Liver (tissue), 9 donors: ENCODE results near the gene GGTLC1. TPM values are rescaled to one million over a fixed set of nuclear protein-coding genes. Genes with fewer than 3 reads are reported as not detected.

Experiments used
- DNase-seq: peaks from one replicate; pipeline ENCODE4 v3.0.0-alpha.2; 2017; ENCODE audit warnings: low spot score
- H3K27ac ChIP-seq, 2 donors: one replicate each; pipeline ENCODE4 v1.7.0; 2013; ENCODE audit warnings: inconsistent platforms in 2 of 2, low read length in 2 of 2, control low read depth in 1 of 2, low read depth in 1 of 2, mild to moderate bottlenecking in 1 of 2
- H3K27me3 ChIP-seq, 4 donors: one replicate each; pipeline versions ENCODE4 v1.6.1 to v1.7.0; 2013; ENCODE audit warnings: low read length in 3 of 4, inconsistent platforms in 1 of 4, mild to moderate bottlenecking in 1 of 4, moderate library complexity in 1 of 4; ENCODE audit not compliant: control insufficient read depth in 4 of 4, insufficient read depth in 4 of 4
- H3K36me3 ChIP-seq, 4 donors: one replicate each; pipeline versions ENCODE4 v1.6.1 to v1.7.0; 2013; ENCODE audit warnings: low read length in 3 of 4, mild to moderate bottlenecking in 3 of 4, low read depth in 1 of 4, moderate library complexity in 1 of 4; ENCODE audit not compliant: control insufficient read depth in 4 of 4, insufficient read depth in 3 of 4
- H3K4me1 ChIP-seq, 4 donors: one replicate each; pipeline versions ENCODE4 v1.6.1 to v1.7.0; 2013; ENCODE audit warnings: low read length in 3 of 4, mild to moderate bottlenecking in 3 of 4, moderate library complexity in 1 of 4; ENCODE audit not compliant: control insufficient read depth in 4 of 4, insufficient read depth in 4 of 4
- H3K4me3 ChIP-seq, 3 donors: one replicate each; pipeline versions ENCODE4 v1.6.1 to v1.7.0; 2013; ENCODE audit warnings: low read length in 3 of 3, control low read depth in 1 of 3, low read depth in 1 of 3, mild to moderate bottlenecking in 1 of 3
- H3K9ac ChIP-seq, 2 donors: one replicate each; pipeline ENCODE4 v1.7.0; 2013; ENCODE audit warnings: low read length in 2 of 2, mild to moderate bottlenecking in 2 of 2, moderate library complexity in 2 of 2, control low read depth in 1 of 2, low read depth in 1 of 2
- H3K9me3 ChIP-seq, 4 donors: one replicate each; pipeline versions ENCODE4 v1.6.1 to v1.7.0; 2013; ENCODE audit warnings: low read length in 3 of 4; ENCODE audit not compliant: control insufficient read depth in 4 of 4
- EGR1 ChIP-seq, 2 donors: IDR thresholded peaks; 2 replicates each; pipeline ENCODE4 v1.6.1; 2016 to 2018; ENCODE audit warnings: antibody characterized with exemption in 2 of 2, low read depth in 2 of 2
- FOXA1 ChIP-seq: IDR thresholded peaks from 2 replicates; pipeline ENCODE4 v1.6.1; 2016; ENCODE audit warnings: antibody characterized with exemption
- FOXA2 ChIP-seq: IDR thresholded peaks from 2 replicates; pipeline ENCODE4 v1.6.1; 2016; ENCODE audit warnings: antibody characterized with exemption
- GABPA ChIP-seq, 2 donors: IDR thresholded peaks in 1 of 2; conservative IDR thresholded peaks in 1 of 2; 2 replicates each; pipeline ENCODE4 v1.6.1; 2016; ENCODE audit warnings: antibody characterized with exemption in 2 of 2, mild to moderate bottlenecking in 1 of 2, moderate library complexity in 1 of 2
- HNF4A ChIP-seq, 2 donors: conservative IDR thresholded peaks; 2 replicates each; pipeline ENCODE4 v1.6.1; 2016; ENCODE audit warnings: antibody characterized with exemption in 2 of 2, mild to moderate bottlenecking in 2 of 2
- JUND ChIP-seq, 2 donors: IDR thresholded peaks; 2 replicates each; pipeline ENCODE4 v1.6.1; 2016; ENCODE audit warnings: antibody characterized with exemption in 2 of 2
- NR2F2 ChIP-seq: IDR thresholded peaks from 2 replicates; pipeline ENCODE4 v1.6.1; 2016; ENCODE audit warnings: antibody characterized with exemption
- RAD21 ChIP-seq, 2 donors: IDR thresholded peaks; 2 replicates each; pipeline ENCODE4 v1.6.1; 2016; ENCODE audit warnings: antibody characterized with exemption in 2 of 2, mild to moderate bottlenecking in 2 of 2
- RXRA ChIP-seq, 2 donors: IDR thresholded peaks; 2 replicates each; pipeline ENCODE4 v1.6.1; 2017 to 2018; ENCODE audit warnings: antibody characterized with exemption in 2 of 2, mild to moderate bottlenecking in 1 of 2
- SP1 ChIP-seq: IDR thresholded peaks from 2 replicates; pipeline ENCODE4 v1.6.1; 2018; ENCODE audit warnings: antibody characterized with exemption, mild to moderate bottlenecking
- TAF1 ChIP-seq: conservative IDR thresholded peaks from 2 replicates; pipeline ENCODE4 v1.6.1; 2016; ENCODE audit warnings: antibody characterized with exemption, mild to moderate bottlenecking
- WGBS: extraction: QIAGEN DNeasy Blood & Tissue Kit; methylation state at CpG from one replicate; pipeline ENCODE4 v1.1.7; 2013; 5-methylcytosine and 5-hydroxymethylcytosine counted together
- polyA plus RNA-seq, 2 donors: library from polyadenylated mRNA; stranded (reverse) in 1 of 2; unstranded in 1 of 2; fragments of 200-250 nt in 1 of 2; fragments of >200 nt in 1 of 2; fragmentation: Nextera tagmentation in 1 of 2; extraction: Ambion mirVana in 1 of 2; gene quantifications; one replicate each; pipeline versions ENCODE4 v1.2.1 to v1.2.3, GENCODE V29; 2013 to 2015
- total RNA-seq, 2 donors: library from RNA; depleted of rRNA; stranded (reverse); fragments of >200 nt; gene quantifications; one replicate each; pipeline ENCODE4 v1.2.3, GENCODE V29; 2014
- TF ChIP-seq, protein P1 (sequence below): IDR thresholded peaks from 2 replicates; pipeline ENCODE4 v1.6.1; 2016; ENCODE audit warnings: antibody characterized with exemption, mild to moderate bottlenecking
- TF ChIP-seq, protein P2 (sequence below): IDR thresholded peaks from 2 replicates; pipeline ENCODE4 v1.6.1; 2016; ENCODE audit warnings: antibody characterized with exemption
- TF ChIP-seq, protein P3 (sequence below): fragments of 150-350 bp; IDR thresholded peaks from 2 replicates; pipeline ENCODE4 v1.5.1; 2017; ENCODE audit warnings: improper control_type of control experiment, low read depth, low read length; ENCODE audit not compliant: missing input control
- TF ChIP-seq, protein P4 (sequence below): IDR thresholded peaks from 2 replicates; pipeline ENCODE4 v1.6.1; 2016; ENCODE audit warnings: antibody characterized with exemption
- TF ChIP-seq, protein P5 (sequence below): IDR thresholded peaks from 2 replicates; pipeline ENCODE4 v1.6.1; 2016; ENCODE audit warnings: antibody characterized with exemption
- donor health status: healthy.
- donor health status: healthy.
- donor health status: healthy.
- donor health status: healthy.
- donor health status: healthy.

GGTLC1 gene
- total and polyA plus RNA-seq, 4 donors, result not detected

DNA sequence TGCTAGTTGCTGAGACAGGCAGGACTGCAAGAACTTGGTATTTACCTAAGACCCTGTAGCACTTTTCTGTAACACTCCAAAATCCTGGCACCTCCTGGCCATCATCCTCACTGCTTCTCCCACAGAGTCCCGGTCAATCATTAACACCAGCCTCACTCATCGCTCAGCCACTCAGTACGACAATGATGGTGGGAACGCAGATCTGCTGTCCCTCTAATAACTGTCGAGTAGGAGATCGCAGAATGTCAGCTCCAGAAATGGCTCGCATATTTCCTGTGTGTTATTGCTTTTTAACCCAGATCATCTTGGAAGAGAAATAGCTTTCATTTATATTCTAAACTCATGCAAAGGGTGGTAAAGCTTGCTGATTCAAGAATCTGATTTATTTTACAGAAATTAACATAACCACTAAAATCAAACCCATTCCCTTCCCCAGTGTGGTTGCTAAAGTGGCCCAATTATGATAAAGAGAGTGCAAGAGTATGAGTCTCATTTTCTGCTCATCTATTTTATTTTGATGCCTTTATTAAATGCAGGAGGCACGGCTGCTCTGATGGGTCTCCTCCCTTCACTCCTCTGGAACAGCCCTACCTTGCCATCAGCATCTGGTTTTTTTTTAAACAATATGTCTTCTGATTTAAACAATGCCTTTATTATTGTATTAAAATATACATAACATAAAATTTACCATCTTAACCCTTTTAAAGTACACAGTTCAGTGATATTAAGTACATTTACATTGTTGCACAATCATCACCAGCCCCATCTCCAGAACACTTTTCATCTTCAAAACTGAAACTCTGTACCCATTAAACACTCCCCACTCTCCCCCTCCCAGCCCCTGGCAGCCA lies 28.3 kb upstream of the GGTLC1 start:
- H3K9me3 ChIP-seq, result no peaks in the 10 kb centered on the region
- DNase-seq, result no peak
- WGBS, result 46% methylated on average over 8 of the region's 8 CpGs
- no peaks in the 10 kb centered on the region for H3K36me3 ChIP-seq
- peaks cover 0 to 2% (median 0%) of the 10 kb centered on the region in 4 donors for H3K27me3 ChIP-seq
- H3K4me3 ChIP-seq, result no peak overlapping the region
- no peak for TF ChIP-seq NR2F2
- TF ChIP-seq SP1, result no peak
- no peak for TF ChIP-seq FOXA1
- TF ChIP-seq, protein P1, sequence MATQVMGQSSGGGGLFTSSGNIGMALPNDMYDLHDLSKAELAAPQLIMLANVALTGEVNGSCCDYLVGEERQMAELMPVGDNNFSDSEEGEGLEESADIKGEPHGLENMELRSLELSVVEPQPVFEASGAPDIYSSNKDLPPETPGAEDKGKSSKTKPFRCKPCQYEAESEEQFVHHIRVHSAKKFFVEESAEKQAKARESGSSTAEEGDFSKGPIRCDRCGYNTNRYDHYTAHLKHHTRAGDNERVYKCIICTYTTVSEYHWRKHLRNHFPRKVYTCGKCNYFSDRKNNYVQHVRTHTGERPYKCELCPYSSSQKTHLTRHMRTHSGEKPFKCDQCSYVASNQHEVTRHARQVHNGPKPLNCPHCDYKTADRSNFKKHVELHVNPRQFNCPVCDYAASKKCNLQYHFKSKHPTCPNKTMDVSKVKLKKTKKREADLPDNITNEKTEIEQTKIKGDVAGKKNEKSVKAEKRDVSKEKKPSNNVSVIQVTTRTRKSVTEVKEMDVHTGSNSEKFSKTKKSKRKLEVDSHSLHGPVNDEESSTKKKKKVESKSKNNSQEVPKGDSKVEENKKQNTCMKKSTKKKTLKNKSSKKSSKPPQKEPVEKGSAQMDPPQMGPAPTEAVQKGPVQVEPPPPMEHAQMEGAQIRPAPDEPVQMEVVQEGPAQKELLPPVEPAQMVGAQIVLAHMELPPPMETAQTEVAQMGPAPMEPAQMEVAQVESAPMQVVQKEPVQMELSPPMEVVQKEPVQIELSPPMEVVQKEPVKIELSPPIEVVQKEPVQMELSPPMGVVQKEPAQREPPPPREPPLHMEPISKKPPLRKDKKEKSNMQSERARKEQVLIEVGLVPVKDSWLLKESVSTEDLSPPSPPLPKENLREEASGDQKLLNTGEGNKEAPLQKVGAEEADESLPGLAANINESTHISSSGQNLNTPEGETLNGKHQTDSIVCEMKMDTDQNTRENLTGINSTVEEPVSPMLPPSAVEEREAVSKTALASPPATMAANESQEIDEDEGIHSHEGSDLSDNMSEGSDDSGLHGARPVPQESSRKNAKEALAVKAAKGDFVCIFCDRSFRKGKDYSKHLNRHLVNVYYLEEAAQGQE, result no peak
- TF ChIP-seq HNF4A (conservative IDR thresholded peaks at IDR 0.05), result no peak
- no peak for TF ChIP-seq RAD21 (IDR thresholded peaks at IDR 0.05)
- TF ChIP-seq EGR1 (IDR thresholded peaks at IDR 0.05; ENCODE audit: low read depth in 2 of 2), result no peak
- TF ChIP-seq, protein P2, sequence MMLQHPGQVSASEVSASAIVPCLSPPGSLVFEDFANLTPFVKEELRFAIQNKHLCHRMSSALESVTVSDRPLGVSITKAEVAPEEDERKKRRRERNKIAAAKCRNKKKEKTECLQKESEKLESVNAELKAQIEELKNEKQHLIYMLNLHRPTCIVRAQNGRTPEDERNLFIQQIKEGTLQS, result no peak
- TF ChIP-seq JUND (IDR thresholded peaks at IDR 0.05), result no peak
- no peak for TF ChIP-seq FOXA2
- TF ChIP-seq, protein P3, sequence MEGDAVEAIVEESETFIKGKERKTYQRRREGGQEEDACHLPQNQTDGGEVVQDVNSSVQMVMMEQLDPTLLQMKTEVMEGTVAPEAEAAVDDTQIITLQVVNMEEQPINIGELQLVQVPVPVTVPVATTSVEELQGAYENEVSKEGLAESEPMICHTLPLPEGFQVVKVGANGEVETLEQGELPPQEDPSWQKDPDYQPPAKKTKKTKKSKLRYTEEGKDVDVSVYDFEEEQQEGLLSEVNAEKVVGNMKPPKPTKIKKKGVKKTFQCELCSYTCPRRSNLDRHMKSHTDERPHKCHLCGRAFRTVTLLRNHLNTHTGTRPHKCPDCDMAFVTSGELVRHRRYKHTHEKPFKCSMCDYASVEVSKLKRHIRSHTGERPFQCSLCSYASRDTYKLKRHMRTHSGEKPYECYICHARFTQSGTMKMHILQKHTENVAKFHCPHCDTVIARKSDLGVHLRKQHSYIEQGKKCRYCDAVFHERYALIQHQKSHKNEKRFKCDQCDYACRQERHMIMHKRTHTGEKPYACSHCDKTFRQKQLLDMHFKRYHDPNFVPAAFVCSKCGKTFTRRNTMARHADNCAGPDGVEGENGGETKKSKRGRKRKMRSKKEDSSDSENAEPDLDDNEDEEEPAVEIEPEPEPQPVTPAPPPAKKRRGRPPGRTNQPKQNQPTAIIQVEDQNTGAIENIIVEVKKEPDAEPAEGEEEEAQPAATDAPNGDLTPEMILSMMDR, result no peak
- TF ChIP-seq, protein P4, sequence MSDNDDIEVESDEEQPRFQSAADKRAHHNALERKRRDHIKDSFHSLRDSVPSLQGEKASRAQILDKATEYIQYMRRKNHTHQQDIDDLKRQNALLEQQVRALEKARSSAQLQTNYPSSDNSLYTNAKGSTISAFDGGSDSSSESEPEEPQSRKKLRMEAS, result no peak
- no peak overlapping the region for H3K27ac ChIP-seq
- H3K9ac ChIP-seq, result no peak overlapping the region
- no peaks in the 10 kb centered on the region for H3K4me1 ChIP-seq

DNA sequence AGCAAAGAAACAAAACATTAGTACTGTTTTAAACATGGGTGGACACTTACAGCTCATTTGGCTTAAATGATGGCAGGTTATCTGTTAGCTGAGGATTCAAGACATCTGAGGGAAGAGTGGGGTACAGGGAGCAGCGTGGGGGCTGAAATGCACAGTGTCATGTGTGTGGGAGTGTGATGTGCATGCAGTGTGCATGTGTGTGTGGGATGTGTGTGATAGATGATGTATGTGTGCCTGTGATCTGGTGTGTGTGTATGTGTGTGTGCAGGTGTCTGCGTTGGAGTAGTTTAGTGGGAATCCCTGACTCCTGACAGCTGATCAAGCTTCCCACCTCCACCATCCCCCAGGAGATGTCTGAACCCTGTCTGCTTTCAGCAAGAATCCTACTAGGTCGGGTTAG lies 25.4 kb upstream of the GGTLC1 start:
- no peak overlapping the region for H3K4me3 ChIP-seq
- H3K36me3 ChIP-seq, result no peaks in the 10 kb centered on the region
- TF ChIP-seq, protein P5, sequence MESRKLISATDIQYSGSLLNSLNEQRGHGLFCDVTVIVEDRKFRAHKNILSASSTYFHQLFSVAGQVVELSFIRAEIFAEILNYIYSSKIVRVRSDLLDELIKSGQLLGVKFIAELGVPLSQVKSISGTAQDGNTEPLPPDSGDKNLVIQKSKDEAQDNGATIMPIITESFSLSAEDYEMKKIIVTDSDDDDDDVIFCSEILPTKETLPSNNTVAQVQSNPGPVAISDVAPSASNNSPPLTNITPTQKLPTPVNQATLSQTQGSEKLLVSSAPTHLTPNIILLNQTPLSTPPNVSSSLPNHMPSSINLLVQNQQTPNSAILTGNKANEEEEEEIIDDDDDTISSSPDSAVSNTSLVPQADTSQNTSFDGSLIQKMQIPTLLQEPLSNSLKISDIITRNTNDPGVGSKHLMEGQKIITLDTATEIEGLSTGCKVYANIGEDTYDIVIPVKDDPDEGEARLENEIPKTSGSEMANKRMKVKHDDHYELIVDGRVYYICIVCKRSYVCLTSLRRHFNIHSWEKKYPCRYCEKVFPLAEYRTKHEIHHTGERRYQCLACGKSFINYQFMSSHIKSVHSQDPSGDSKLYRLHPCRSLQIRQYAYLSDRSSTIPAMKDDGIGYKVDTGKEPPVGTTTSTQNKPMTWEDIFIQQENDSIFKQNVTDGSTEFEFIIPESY, result no peak
- TF ChIP-seq TAF1 (no peak), GABPA (IDR thresholded peaks at IDR 0.05 in 1 of 2, conservative IDR thresholded peaks at IDR 0.05 in 1 of 2) (no peak), NR2F2 (no peak), FOXA1 (no peak), SP1 (no peak), FOXA2 (no peak), RAD21 (IDR thresholded peaks at IDR 0.05) (no peak), RXRA (IDR thresholded peaks at IDR 0.05) (no peak)
- TF ChIP-seq, protein P3, result no peak
- DNase-seq, result no peak
- peaks cover 0 to 2% (median 0%) of the 10 kb centered on the region in 4 donors for H3K27me3 ChIP-seq
- H3K27ac ChIP-seq, result no peak overlapping the region
- 85% methylated on average over 3 of the region's 3 CpGs for WGBS
- H3K4me1 ChIP-seq, result no peaks in the 10 kb centered on the region
- no peak overlapping the region for H3K9ac ChIP-seq
- H3K9me3 ChIP-seq, result no peaks in the 10 kb centered on the region
